Skin of body (tissue), 2 donors: ENCODE data around the gene RGS11. TPM values are rescaled to one million over a fixed set of nuclear protein-coding genes. Genes with fewer than 3 reads are reported as not detected.

Experiments
- DNase-seq: peaks from one replicate; lab custom pipeline; 2025; lab: John Stamatoyannopoulos, UW
- total RNA-seq: library from RNA; depleted of rRNA; stranded (reverse); fragments of >200 nt; gene quantifications from one replicate; pipeline ENCODE4 v1.2.3, GENCODE V29; 2014

Gene RGS11
- total RNA-seq, 1 donor from 2014 or later: 2.4 TPM

- DNase-seq: no peak
Measured at GRCh38 chr16:296806-297510, 21.2 kb upstream of the RGS11 start.

GRCh38 chr16:296276-296675, 20.5 kb upstream of the RGS11 start:
- DNase-seq: no peak

GRCh38 chr16:293043-293775, 17.5 kb upstream of the RGS11 start:
- no peak for DNase-seq

- no peak for DNase-seq
Measured at GRCh38 chr16:291539-291938, 15.8 kb upstream of the RGS11 start.

GRCh38 chr16:290681-291405, 15.1 kb upstream of the RGS11 start:
- no peak for DNase-seq

- no peak for DNase-seq
Measured at GRCh38 chr16:290015-290680, 14.4 kb upstream of the RGS11 start.

- no peak for DNase-seq
Measured at GRCh38 chr16:289395-289997, 13.8 kb upstream of the RGS11 start.

- DNase-seq: no peak
Measured at GRCh38 chr16:287981-288920, 12.5 kb upstream of the RGS11 start.

- DNase-seq: no peak
Measured at GRCh38 chr16:287298-287811, 11.6 kb upstream of the RGS11 start.

GRCh38 chr16:286491-287297, 10.9 kb upstream of the RGS11 start:
- no peak for DNase-seq

- no peak for DNase-seq
Measured at GRCh38 chr16:285146-286055, 9.7 kb upstream of the RGS11 start.

GRCh38 chr16:284204-285120, 8.7 kb upstream of the RGS11 start:
- DNase-seq: no peak

GRCh38 chr16:283033-283805, 7.5 kb upstream of the RGS11 start, which contains the start of gene PDIA2:
Gene PDIA2 (plus strand): TSS chr16:283164. CDS start chr16:283170, 6 bp downstream.
- no peak for DNase-seq

GRCh38 chr16:282491-282890, 6.7 kb upstream of the RGS11 start:
- DNase-seq: no peak

- no peak for DNase-seq
Measured at GRCh38 chr16:281660-282255, 6.0 kb upstream of the RGS11 start.
